DND-41 (cell line): ENCODE measurements around the gene CEACAM5.

Experiments used
- CTCF ChIP-seq: IDR thresholded peaks from 2 replicates; pipeline ENCODE4 v1.5.1; 2012; ENCODE audit warnings: borderline replicate concordance, low read length, moderate library complexity, mild to moderate bottlenecking; ENCODE audit not compliant: poor library complexity, severe bottlenecking; ENCODE audit errors: extremely low read depth
- EZH2 ChIP-seq: IDR thresholded peaks from 3 replicates; pipeline ENCODE4 v1.6.1; 2012; ENCODE audit warnings: borderline replicate concordance, low read depth, mild to moderate bottlenecking, moderate library complexity, low read length, inconsistent platforms; ENCODE audit not compliant: severe bottlenecking

- TF ChIP-seq CTCF: no peak
- no peak for TF ChIP-seq EZH2
Measured at GRCh38 chr19:41771410-41771809, 63.0 kb downstream of the CEACAM5 start.
